Measurements from ENCODE around the gene SEPTIN12.

- no peak for TF ChIP-seq CTCF (IDR thresholded peaks at IDR 0.05)
- TF ChIP-seq POLR2A (IDR thresholded peaks at IDR 0.05): no peak
Observed at GRCh38 chr16:4806280-4806679, 18.1 kb upstream of the SEPTIN12 start.

All from testis (tissue), 2 donors.